ENCODE results near the gene LIN37.

The LIN37 gene

DNA sequence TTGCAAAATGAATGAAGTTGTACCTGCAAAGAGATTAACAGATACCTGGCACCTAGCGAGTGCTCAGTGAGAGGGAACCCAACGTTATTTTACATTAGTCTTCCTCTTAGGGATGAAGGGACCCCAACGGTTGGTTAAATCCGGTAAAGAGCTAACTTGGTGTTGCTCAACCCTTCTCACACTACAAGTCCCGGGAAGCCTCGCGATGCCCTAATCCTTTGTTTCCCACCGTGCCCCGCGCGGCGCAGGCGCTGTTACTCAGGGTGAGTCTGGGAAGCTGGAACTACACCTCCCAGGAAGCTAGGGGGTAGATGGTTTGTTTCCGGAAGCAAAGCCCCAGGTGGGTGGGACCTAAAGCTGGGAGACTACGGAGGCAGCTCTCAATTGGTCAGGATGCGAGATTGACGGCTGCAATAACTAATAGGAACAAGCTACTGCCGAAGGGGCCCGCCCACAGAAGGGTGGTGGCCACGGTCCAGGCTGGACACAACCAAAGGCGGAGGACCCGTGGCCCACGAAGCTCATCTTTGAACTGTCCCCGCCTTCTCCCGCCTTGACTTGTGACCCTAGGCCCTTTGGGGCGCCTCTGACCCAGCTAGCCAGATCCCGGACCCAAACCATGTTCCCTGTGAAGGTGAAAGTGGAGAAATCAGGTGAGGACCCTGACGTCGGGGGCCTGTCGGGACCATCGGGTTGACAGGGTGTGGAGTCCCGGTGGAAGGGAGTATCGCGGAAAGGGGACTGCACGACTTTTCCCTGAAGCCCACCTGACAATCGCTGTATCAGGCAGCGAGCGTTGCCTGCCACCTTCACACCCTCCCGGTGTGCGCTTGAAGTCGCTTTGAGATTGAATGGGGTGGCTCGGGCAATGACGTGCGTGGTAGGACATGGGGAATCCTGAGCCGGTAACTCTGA, at the start of gene LIN37:
Gene LIN37, plus strand, starts transcription at position 471 of the 915 bp plus-strand sequence. Its CDS starts 149 bp downstream, at position 620.
- DNase-seq (ENCODE audit: extremely low spot score, insufficient read length, low read depth) (peak; percentile 83), FAIRE-seq (peak; percentile 99)

GRCh38 chr19:35702223-35703012, 46.0 kb upstream of the LIN37 start:
- DNase-seq (ENCODE audit: extremely low spot score, insufficient read length, low read depth): peak; percentile 85

DNA sequence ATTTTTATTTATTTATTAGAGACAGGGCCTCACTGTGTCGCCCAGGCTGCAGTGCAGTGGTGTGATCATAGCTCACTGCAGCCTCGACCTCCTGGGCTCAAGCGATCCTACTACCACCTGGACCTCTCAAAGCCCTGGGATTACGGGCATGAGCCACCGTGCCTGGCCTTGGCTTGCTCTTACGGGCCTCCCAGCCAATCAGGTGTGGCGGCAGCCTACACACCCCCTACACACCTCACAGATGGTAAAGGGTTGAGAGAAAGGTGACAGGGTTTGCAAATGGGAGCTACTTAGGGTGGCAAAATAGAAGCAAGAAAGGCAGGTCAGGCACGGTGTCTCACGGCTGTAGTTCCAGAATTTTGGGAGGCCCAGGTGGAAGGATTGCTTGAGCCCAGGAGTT, 45.0 kb upstream of the LIN37 start:
- FAIRE-seq (no peak), DNase-seq (ENCODE audit: extremely low spot score, insufficient read length, low read depth) (no peak)

More at GRCh38 chr19:35702223-35703012, 46.0 kb upstream of the LIN37 start:
- peak; percentile 100 for FAIRE-seq

DNA sequence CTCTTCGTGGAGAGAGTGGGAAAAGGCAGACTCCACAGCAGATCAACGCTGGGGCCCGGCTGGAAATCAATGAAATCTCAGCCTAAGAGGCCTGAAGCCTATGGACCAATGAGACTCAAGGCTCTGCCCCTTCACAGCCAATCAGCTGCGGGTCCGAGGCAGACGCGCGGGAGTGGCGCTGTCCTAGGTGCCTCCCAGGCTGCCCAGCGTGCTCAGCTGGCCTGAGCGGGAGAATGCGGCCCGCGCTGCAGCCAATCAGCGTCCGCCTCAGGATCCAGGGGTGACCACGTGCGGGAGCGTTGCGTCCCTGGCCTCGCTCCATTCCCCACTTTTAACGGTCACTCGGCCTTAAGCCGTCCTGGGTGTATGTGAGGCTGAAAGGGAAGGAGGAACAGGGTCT, 44.2 kb upstream of the LIN37 start, which contains the start of gene ZBTB32:
Gene ZBTB32, plus strand, starts transcription at position 341 of the 400 bp plus-strand sequence. CDS start 10,069 bp downstream, outside the sequence.
- no peak for FAIRE-seq
- DNase-seq (ENCODE audit: extremely low spot score, insufficient read length, low read depth): no peak

DNA sequence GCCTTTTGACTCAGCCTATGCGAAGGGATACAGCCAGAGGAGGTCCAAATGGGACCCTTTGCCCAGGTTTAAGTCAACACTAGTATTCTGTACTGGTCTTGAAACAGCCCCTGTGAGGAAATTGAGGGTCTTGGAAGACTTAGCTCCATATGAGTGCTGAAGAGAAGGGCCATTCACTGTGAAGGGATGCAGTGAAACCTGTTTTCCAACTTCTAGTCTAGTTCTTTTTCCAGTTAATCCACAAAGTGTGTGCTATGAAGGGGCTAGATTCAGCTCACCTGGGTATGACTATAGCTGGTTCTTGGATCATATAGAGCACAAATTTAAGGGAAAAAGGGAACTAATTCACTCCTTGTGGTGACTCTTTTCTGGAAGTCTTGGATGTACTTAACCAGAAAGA, 40.0 kb upstream of the LIN37 start:
- DNase-seq (ENCODE audit: extremely low spot score, insufficient read length, low read depth) (no peak), FAIRE-seq (no peak)

DNA sequence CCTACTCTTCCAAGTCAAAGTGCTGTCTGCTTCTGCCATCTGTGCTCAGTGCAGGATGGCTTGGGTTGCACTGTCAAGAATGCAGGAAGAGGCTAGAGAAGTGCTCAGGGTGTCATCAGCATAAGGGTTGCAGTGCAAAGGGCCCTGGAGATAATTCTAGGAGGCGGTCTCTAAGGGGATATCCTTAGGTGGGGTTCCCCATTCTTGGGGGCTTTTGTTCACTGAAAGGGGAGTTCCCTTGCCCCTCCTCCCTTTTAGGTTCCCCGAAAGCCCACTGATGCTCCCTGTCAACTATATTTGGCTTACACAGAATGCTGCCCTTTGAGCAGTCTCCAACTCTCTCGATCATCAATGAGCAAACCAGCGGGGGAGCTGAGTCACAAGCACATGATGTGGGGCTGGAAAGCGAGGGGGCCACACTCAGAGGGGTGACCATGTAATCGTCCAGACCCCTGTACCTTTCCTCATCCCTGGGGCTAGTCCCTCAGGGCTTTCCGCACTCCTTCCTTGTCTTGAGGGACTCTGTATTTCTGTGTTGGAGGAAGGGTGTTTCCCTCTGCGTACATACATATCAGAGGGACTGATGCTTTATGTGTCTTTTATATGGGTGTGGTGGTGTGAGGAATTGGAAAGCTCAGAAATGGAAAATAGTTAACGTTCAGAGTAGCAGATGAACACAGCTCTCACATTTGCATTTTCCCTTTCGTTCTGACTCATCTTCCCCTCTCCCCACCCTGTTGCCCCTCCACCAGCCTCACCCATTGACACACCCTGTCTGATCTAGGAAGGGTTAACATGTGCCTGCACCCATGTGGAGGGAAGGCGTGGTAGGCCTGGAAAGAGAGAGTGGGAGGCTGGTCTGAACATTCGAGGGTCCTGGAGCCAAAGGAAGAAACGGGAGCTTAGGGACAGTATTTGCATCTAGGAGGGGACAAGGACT, 37.3 kb upstream of the LIN37 start:
- peak; percentile 60 for DNase-seq (ENCODE audit: extremely low spot score, insufficient read length, low read depth)
- peak; percentile 99 for FAIRE-seq

DNA sequence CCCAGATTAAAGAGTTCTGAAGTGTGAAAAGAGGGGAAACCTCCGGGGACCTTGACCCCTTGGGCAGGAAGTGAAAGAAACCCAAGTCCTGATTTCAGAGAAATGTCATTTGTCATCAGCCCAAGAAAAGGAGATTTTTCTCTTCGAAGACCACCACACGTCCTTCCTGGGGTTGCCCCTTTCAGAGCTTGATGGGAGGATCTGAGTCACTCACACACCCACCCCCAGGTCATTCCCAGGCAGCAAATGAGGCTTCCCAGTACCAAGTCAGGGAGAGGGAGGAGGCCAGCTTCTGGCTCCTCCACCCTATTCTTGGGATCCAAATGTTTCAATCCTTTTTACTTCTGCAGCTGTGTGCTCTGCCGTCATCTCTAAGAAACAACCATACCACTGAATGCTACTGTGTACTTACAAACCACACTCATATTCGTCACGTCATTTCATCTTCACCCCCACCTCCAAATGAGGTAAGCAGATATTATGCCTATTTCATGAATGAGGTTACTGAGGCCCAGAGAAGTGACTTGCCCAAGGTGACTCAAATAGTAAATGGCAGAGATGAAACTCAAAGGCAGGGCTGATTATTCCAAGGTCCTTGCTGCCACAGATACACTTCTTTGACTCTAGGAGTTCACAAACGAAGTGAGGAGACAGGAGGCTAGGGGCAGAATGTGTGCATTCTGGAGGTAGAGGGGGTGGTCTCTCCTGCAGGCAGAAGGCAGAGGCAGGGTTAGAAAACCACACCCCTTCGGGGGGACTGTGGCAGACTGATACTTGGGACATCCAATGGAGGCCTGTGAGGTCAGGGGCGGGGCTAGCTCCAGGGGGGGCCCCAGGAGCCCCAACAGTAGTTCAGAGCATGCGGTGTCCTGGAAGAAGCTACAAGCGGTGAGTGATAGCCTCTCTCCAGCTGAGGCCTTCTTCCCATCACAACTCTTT, 35.5 kb upstream of the LIN37 start:
- peak; percentile 54 for DNase-seq (ENCODE audit: extremely low spot score, insufficient read length, low read depth)

DNA sequence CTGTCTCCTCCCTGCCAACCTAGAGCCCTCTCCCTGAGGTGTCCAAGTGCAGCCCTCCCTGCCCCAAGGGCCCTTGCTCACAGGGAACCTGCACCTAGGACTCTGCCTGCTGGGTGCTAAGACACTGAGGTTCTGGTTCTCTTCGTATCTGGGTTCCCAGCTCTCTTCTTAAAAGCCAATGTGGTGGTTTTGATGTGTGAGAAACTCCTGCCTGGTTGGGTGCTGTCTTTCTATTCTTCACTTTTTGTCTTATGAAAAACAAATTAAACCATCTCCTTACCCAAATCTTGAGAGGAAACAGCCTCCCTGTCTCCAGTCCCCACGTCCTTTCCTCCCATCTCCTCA, 34.9 kb upstream of the LIN37 start:
- no peak for FAIRE-seq
- no peak for DNase-seq (ENCODE audit: extremely low spot score, insufficient read length, low read depth)

More for the DNA sequence above, 35.5 kb upstream of the LIN37 start:
- FAIRE-seq: peak; percentile 94

- DNase-seq (ENCODE audit: extremely low spot score, insufficient read length, low read depth): no peak
- peak; percentile 55 for FAIRE-seq
Measured at GRCh38 chr19:35713904-35714495, 34.4 kb upstream of the LIN37 start.

- peak; percentile 78 for FAIRE-seq
- no peak for DNase-seq (ENCODE audit: extremely low spot score, insufficient read length, low read depth)
Measured at GRCh38 chr19:35714601-35715354, 33.6 kb upstream of the LIN37 start.

- no peak for FAIRE-seq
Measured at GRCh38 chr19:35715355-35715809, 33.0 kb upstream of the LIN37 start.

GRCh38 chr19:35715981-35716800, 32.2 kb upstream of the LIN37 start:
- DNase-seq (ENCODE audit: extremely low spot score, insufficient read length, low read depth) (no peak), FAIRE-seq (peak; percentile 39)

More at GRCh38 chr19:35715355-35715809, 33.0 kb upstream of the LIN37 start:
- DNase-seq (ENCODE audit: extremely low spot score, insufficient read length, low read depth): no peak

DNA sequence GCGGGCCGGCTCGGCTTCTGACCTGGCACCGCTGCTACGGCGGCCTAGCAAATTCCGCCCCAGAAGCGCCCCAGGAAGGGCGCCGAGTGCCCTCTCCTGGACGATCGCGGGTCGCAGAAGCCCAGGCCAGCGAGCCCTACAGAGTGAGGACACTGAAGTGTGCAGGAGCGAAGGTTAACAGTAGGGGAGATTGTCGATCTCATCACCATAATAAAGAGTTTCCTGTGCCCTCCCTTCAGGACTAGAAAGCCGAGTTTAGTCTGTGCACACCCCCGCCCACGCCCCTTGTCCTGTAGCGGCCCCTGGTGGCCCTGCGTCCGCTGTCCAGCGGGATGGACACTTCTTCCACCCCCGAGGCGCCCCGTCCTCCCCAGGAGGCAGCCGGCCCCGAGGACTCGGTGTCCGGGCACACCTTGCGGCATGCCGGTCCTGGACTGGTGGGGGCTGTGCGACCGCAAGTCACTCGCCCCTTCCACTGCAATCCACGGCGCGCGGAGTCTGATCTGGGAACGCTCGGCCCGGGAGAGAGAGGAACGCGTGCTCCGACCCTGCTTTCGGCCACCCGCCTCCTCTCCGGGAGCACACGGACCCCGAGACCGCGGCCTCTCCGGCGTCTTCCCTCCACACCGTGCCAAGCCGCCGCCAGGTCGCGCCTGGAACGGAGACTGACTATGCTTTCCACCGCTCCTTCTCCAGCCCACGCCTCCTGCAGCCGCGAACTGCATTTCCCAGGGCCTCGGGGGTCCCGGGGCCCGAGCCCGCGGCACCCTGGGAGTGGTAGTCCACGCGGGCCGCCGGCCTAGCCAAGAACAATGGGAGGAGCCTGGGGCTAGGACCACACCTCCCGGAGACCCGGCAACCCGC, 31.3 kb upstream of the LIN37 start:
- peak; percentile 94 for FAIRE-seq
- peak; percentile 92 for DNase-seq (ENCODE audit: extremely low spot score, insufficient read length, low read depth)

GRCh38 chr19:35717665-35718344, 30.6 kb upstream of the LIN37 start, which contains the start of gene KMT2B:
Gene KMT2B, plus strand, starts transcription at chr19:35718003. Its CDS starts 16 bp downstream, at chr19:35718019.
- DNase-seq (ENCODE audit: extremely low spot score, insufficient read length, low read depth): no peak

More at GRCh38 chr19:35717665-35718344, 30.6 kb upstream of the LIN37 start, which contains the start of gene KMT2B:
- FAIRE-seq: no peak

Data from GM18507 (cell line).